HCT116 (cell line): ENCODE measurements around the gene SEMA3B. TPM values are rescaled to one million over a fixed set of nuclear protein-coding genes. Genes with fewer than 3 reads are reported as not detected.

Experiments used
- ATAC-seq: fragments of 200-7000 bp; cut with Tn5 transposase; 2 replicates; pipeline ENCODE4 v1.9.1; 2020; ENCODE audit warnings: mild to moderate bottlenecking, moderate library complexity
- BruUV-seq: library from RNA; stranded (reverse); fragments of 400-500 nt; replicated peaks from 2 replicates; lab custom pipeline; 2021; lab: Mats Ljungman, UMichigan
- CTCF ChIA-PET: fragments of 300-600 bp; sonication (Branson Sonifier 250); formaldehyde crosslinking; loops from one replicate; lab custom pipeline; 2021; ENCODE audit warnings: antibody characterized with exemption; lab: Charles Lee
- POLR2A ChIA-PET: fragments of 300-600, 350-600 bp; sonication (Branson Sonifier 250); formaldehyde crosslinking; loops from one replicate; lab custom pipeline; 2021; ENCODE audit warnings: antibody characterized with exemption; lab: Charles Lee
- RAD21 ChIA-PET, 2 experiments: fragments of 300-600 bp; sonication (Branson Sonifier 250); formaldehyde crosslinking; loops; one replicate each; lab custom pipeline; 2023; ENCODE audit warnings: low total read pairs in 2 of 2; ENCODE audit not compliant: uncharacterized antibody in 2 of 2, unreplicated experiment in 2 of 2, low non-redundant PET in 1 of 2; lab: Charles Lee
- DNase-seq: peaks from one replicate; pipeline ENCODE4 v3.0.0-alpha.2; 2010; ENCODE audit warnings: low read depth, low spot score
- H2AFZ ChIP-seq: fragments of 200-600 bp; shearing (Covaris generic), sonication (generic); 2 replicates; pipeline ENCODE4 v1.6.1; 2017; ENCODE audit warnings: low read depth, mixed run types, mixed read lengths, antibody characterized with exemption, low read length; ENCODE audit not compliant: poor library complexity, severe bottlenecking
- H3K27ac ChIP-seq: 2 replicates; pipeline ENCODE4 v1.5.1; 2012; ENCODE audit warnings: low read depth, low read length
- H3K27me3 ChIP-seq: fragments of 200-600 bp; sonication (generic); 2 replicates; pipeline ENCODE4 v1.6.1; 2016; ENCODE audit warnings: mixed run types, low read length, mixed read lengths; ENCODE audit not compliant: insufficient read depth
- H3K36me3 ChIP-seq, 2 experiments: fragments of 200-500 bp in 1 of 2; fragments of 200-600 bp in 1 of 2; sonication (Bioruptor generic) in 1 of 2; sonication (generic) in 1 of 2; 2 replicates each; pipeline versions ENCODE4 v1.5.1 to v1.6.1; 2014 to 2016; ENCODE audit warnings: low read length in 2 of 2, inconsistent platforms in 1 of 2, mixed read lengths in 1 of 2, mixed run types in 1 of 2; ENCODE audit not compliant: insufficient read depth in 2 of 2, control insufficient read depth in 1 of 2
- H3K4me1 ChIP-seq, 2 experiments: fragments of 200-600 bp in 1 of 2; sonication (generic) in 1 of 2; 2 replicates each; pipeline versions ENCODE4 v1.5.1 to v1.6.1; 2012 to 2017; ENCODE audit warnings: low read length in 2 of 2, inconsistent platforms in 1 of 2, mild to moderate bottlenecking in 1 of 2, mixed read lengths in 1 of 2, mixed run types in 1 of 2, moderate library complexity in 1 of 2; ENCODE audit not compliant: insufficient read depth in 2 of 2, control insufficient read depth in 1 of 2
- H3K4me2 ChIP-seq: fragments of 200-600 bp; sonication (generic); 2 replicates; pipeline ENCODE4 v1.6.1; 2017; ENCODE audit warnings: mixed run types, low read length, mixed read lengths
- H3K4me3 ChIP-seq, 2 experiments: fragments of 200-600 bp in 1 of 2; sonication (generic) in 1 of 2; replicated peaks in 1 of 2; 2 replicates each; pipeline ENCODE4 v1.5.1; 2011 to 2016; ENCODE audit warnings: low read length in 2 of 2, control low read depth in 1 of 2, low read depth in 1 of 2, mild to moderate bottlenecking in 1 of 2, mixed read lengths in 1 of 2, mixed run types in 1 of 2
- H3K79me2 ChIP-seq: fragments of 200-600 bp; sonication (generic); 2 replicates; pipeline ENCODE4 v1.6.1; 2017; ENCODE audit warnings: mild to moderate bottlenecking, mixed run types, low read length, moderate library complexity, mixed read lengths; ENCODE audit not compliant: insufficient read depth
- H3K9ac ChIP-seq: fragments of 200-600 bp; sonication (generic); 2 replicates; pipeline ENCODE4 v1.6.1; 2016; ENCODE audit warnings: low read length, mixed read lengths
- H3K9me2 ChIP-seq: fragments of 200-600 bp; sonication (generic), shearing (Covaris generic); 2 replicates; pipeline ENCODE4 v1.6.1; 2017; ENCODE audit warnings: mixed run types, mild to moderate bottlenecking, moderate library complexity; ENCODE audit not compliant: insufficient read depth
- H3K9me3 ChIP-seq, 2 experiments: fragments of 200-500 bp in 1 of 2; fragments of 200-600 bp in 1 of 2; sonication (Bioruptor generic) in 1 of 2; sonication (generic) in 1 of 2; 2 replicates each; pipeline ENCODE4 v1.6.1; 2014 to 2017; ENCODE audit warnings: low read length in 2 of 2, mixed read lengths in 2 of 2, inconsistent platforms in 1 of 2, low read depth in 1 of 2, mild to moderate bottlenecking in 1 of 2, mixed run types in 1 of 2, moderate library complexity in 1 of 2; ENCODE audit not compliant: control insufficient read depth in 1 of 2, insufficient read depth in 1 of 2
- H4K20me1 ChIP-seq: fragments of 200-600 bp; sonication (generic), shearing (Covaris generic); 2 replicates; pipeline ENCODE4 v1.6.1; 2017; ENCODE audit warnings: mixed run types, mild to moderate bottlenecking, moderate library complexity; ENCODE audit not compliant: insufficient read depth
- CBX3 ChIP-seq: IDR thresholded peaks from 2 replicates; pipeline ENCODE4 v1.6.1; 2012; ENCODE audit warnings: low read depth
- CEBPB ChIP-seq: IDR thresholded peaks from 2 replicates; pipeline ENCODE4 v1.6.1; 2012; ENCODE audit warnings: low read depth
- EZH2 ChIP-seq: fragments of 200-600 bp; sonication (generic); IDR thresholded peaks from 2 replicates; pipeline ENCODE4 v1.6.1; 2017; ENCODE audit warnings: antibody characterized with exemption, mixed run types
- SRF ChIP-seq: IDR thresholded peaks from 2 replicates; pipeline ENCODE4 v1.6.1; 2012; ENCODE audit warnings: low read depth
- intact Hi-C: fragments of 100-400 bp; cut with micrococcal nuclease; formaldehyde crosslinking; loops from 2 replicates; pipeline ENCODE4 v1.10.0; 2022
- total RNA-seq: library from RNA; stranded (reverse); gene quantifications from one replicate; pipeline ENCODE4 v1.2.1, GENCODE V29; 2021; ENCODE audit not compliant: unreplicated experiment
- TF ChIP-seq, protein P1 (sequence below), 3 experiments: fragments of 200-600 bp in 1 of 3; sonication (generic) in 1 of 3; IDR thresholded peaks in 2 of 3; conservative IDR thresholded peaks in 1 of 3; 2 replicates each; pipeline ENCODE4 v1.5.1; 2012 to 2017; ENCODE audit warnings: low read depth in 2 of 3, low read length in 2 of 3, antibody characterized with exemption in 1 of 3, borderline replicate concordance in 1 of 3, control low read depth in 1 of 3, mild to moderate bottlenecking in 1 of 3, mixed read lengths in 1 of 3, mixed run types in 1 of 3, moderate library complexity in 1 of 3; ENCODE audit not compliant: insufficient read depth in 1 of 3

The SEMA3B gene
- total RNA-seq, 1 experiment from 2014 or later: 46.2 TPM

DNA sequence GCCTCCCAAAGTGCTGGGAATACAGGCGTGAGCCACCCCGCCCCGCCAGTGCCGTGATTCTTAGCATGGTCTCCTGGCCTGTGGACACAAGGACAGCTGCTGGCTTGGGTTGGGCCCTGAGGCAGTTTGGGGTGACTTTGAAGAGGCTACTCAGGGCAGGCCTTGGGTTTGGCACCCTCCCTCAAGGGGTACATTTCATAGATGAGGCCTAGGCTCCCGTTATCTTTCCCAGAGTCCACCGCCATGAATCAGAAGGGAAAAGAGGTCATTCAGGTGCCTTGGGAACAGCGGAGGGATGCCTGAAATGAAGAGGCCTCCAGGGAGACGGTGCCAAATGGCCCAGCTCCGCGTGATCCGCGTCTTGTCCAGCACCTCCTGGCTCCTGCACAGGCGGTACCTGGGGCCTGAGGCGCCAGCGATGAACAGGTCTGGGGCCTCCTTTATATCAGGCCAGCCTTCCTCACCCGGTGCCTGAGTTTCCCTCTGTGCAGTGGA, 23.6 kb upstream of the SEMA3B start:
- H3K4me3 ChIP-seq: peak overlapping the region; percentile 50 to 59; a peak in 2 of 4 replicates
- H3K9me3 ChIP-seq: no peaks in the 10 kb centered on the region
- no peaks in the 10 kb centered on the region for H3K9me2 ChIP-seq
- peak overlapping the region; percentile 77 for H3K9ac ChIP-seq
- H3K4me2 ChIP-seq: peak overlapping the region; percentile 93
- DNase-seq (no peak), ATAC-seq (peak; percentile 2)
- H3K36me3 ChIP-seq: peaks cover 0 to 3% of the 10 kb centered on the region in 2 experiments; a peak in 2 of 4 replicates
- POLR2A ChIA-PET: no interaction called here
- TF ChIP-seq CBX3 (no peak), SRF (no peak), CEBPB (no peak), EZH2 (no peak)
- TF ChIP-seq, protein P1, sequence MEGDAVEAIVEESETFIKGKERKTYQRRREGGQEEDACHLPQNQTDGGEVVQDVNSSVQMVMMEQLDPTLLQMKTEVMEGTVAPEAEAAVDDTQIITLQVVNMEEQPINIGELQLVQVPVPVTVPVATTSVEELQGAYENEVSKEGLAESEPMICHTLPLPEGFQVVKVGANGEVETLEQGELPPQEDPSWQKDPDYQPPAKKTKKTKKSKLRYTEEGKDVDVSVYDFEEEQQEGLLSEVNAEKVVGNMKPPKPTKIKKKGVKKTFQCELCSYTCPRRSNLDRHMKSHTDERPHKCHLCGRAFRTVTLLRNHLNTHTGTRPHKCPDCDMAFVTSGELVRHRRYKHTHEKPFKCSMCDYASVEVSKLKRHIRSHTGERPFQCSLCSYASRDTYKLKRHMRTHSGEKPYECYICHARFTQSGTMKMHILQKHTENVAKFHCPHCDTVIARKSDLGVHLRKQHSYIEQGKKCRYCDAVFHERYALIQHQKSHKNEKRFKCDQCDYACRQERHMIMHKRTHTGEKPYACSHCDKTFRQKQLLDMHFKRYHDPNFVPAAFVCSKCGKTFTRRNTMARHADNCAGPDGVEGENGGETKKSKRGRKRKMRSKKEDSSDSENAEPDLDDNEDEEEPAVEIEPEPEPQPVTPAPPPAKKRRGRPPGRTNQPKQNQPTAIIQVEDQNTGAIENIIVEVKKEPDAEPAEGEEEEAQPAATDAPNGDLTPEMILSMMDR (IDR thresholded peaks at IDR 0.05 in 2 of 3, conservative IDR thresholded peaks at IDR 0.05 in 1 of 3; ENCODE audit: borderline replicate concordance in 1 of 3, insufficient read depth in 1 of 3, low read depth in 2 of 3, low read length in 2 of 3): no peak
- peaks cover 95% of the 10 kb centered on the region for H3K79me2 ChIP-seq
- RAD21 ChIA-PET: no interaction called here
- CTCF ChIA-PET: interaction anchor here (0.6 to 2.0 kb wide), 2 partner anchors 53 to 1072 kb away, joined by 3 to 8 read pairs; partner anchors contain the start of gene GNAT1
- H4K20me1 ChIP-seq: no peaks in the 10 kb centered on the region
- peaks cover 38 to 69% of the 10 kb centered on the region in 2 experiments for H3K4me1 ChIP-seq
- peak overlapping the region; percentile 86 for H3K27ac ChIP-seq
- H3K27me3 ChIP-seq: no peaks in the 10 kb centered on the region
- no peak overlapping the region for H2AFZ ChIP-seq
- intact Hi-C loops: no loop called here
- BruUV-seq: no TSS peak
